BLaER1 (cell line): ENCODE data around the gene IFT20.

Source experiments
- H3K27ac ChIP-seq: shearing (Covaris generic); formaldehyde crosslinking; 2 replicates; pipeline ENCODE4 v1.8.1; 2022
- H3K27me3 ChIP-seq: shearing (Covaris generic); formaldehyde crosslinking; 2 replicates; pipeline ENCODE4 v1.8.1; 2022
- H3K36me3 ChIP-seq: shearing (Covaris generic); formaldehyde crosslinking; 2 replicates; pipeline ENCODE4 v1.8.1; 2022
- H3K4me1 ChIP-seq: shearing (Covaris generic); formaldehyde crosslinking; 2 replicates; pipeline ENCODE4 v1.8.1; 2022
- H3K4me2 ChIP-seq: shearing (Covaris generic); formaldehyde crosslinking; 2 replicates; pipeline ENCODE4 v1.8.1; 2022
- H3K4me3 ChIP-seq: shearing (Covaris generic); formaldehyde crosslinking; 2 replicates; pipeline ENCODE4 v1.8.1; 2022
- H3K9ac ChIP-seq: shearing (Covaris generic); formaldehyde crosslinking; 2 replicates; pipeline ENCODE4 v1.8.1; 2022
- H3K9me3 ChIP-seq: shearing (Covaris generic); formaldehyde crosslinking; 2 replicates; pipeline ENCODE4 v1.8.1; 2022
- H4K20me1 ChIP-seq: shearing (Covaris generic); formaldehyde crosslinking; 2 replicates; pipeline ENCODE4 v1.8.1; 2022
- Cebpa-rat ChIP-seq: shearing (Covaris generic); IDR thresholded peaks from 2 replicates; pipeline ENCODE4 v1.8.1; 2022

Gene IFT20

DNA sequence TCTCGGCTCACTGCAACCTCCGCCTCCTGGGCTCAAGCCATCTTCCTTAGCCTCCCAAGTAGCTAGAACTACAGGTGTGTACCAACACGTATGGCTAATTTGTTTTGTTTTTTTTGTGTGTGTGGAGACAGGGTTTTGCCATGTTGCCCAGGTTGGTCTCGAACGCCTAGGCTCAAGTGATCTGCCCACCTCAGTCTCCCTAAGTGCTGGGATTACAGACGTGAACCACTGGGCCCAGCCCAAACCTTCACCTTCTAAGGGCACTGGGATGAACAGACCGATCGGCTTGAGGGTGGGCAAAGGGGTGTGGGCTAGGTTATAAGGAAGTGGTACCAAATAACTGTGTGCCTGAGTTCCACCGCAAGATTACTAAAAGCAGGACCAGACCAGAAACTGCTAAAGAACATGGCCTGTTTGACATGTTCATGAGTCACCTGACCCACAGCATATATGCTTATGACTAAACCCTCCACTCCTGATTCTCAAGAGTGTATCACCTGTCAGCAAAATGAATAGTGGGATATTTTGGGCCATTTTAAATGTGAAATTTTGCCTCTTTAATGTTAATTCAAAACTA, 8.2 kb downstream of the IFT20 start:
- peaks cover 9% of the 10 kb centered on the region; the same call in 1 of the 2 replicates for H3K4me1 ChIP-seq
- H3K4me2 ChIP-seq = no peak overlapping the region
- no peak overlapping the region for H3K9ac ChIP-seq
- no peaks in the 10 kb centered on the region for H3K9me3 ChIP-seq
- H3K36me3 ChIP-seq = peaks cover 76% of the 10 kb centered on the region
- H3K27ac ChIP-seq = no peak overlapping the region
- TF ChIP-seq Cebpa-rat = no peak
- H4K20me1 ChIP-seq = peaks cover 89% of the 10 kb centered on the region
- H3K4me3 ChIP-seq = no peak overlapping the region
- no peaks in the 10 kb centered on the region for H3K27me3 ChIP-seq

DNA sequence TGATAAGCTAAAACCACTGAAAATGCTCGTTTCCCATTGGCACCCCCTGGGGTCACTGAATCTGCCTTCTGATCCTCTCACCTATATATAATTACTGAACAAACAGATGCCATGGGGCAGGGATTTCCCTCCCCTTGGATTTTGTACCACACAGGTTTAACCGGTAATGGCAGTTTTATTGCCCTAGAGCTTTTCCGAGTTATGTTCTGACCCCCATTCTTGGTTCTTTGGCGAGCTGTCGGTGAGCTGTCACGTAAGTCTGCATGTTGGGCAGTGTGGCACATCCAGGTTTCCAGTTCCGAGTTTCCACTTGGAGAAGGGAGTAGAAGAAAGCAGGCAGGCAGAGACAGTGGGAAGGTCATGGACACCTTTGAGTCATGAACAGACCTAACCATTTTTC, 9.2 kb downstream of the IFT20 start:
- Histone ChIP-seq H4K20me1 (peaks cover 89% of the 10 kb centered on the region), H3K4me2 (no peak overlapping the region), H3K4me1 (peaks cover 19% of the 10 kb centered on the region), H3K4me3 (no peak overlapping the region), H3K9ac (no peak overlapping the region), H3K27ac (no peak overlapping the region), H3K36me3 (peaks cover 72% of the 10 kb centered on the region), H3K9me3 (no peaks in the 10 kb centered on the region), H3K27me3 (no peaks in the 10 kb centered on the region)
- TF ChIP-seq Cebpa-rat = no peak

DNA sequence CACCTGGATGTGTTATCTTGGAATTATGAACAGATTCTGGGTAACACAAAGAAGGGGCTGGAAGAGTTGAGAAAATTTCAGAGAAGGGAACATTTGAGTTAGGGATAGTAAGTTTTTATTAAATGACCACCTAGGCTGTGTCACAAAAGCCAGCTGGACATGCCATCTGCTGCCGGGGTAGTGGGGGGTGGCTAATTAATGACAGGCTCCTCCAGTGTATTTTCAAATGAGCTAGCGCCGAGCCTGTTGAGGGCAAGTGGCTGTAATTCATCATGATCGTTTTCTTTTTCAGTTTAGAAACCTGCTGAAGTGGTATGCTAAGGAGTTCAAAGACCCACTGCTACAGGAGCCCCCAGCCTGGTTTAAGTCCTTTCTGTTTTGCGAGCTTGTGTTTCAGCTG, 10.1 kb downstream of the IFT20 start:
- Histone ChIP-seq H3K36me3 (peaks cover 65% of the 10 kb centered on the region), H3K27me3 (no peaks in the 10 kb centered on the region), H3K27ac (no peak overlapping the region), H3K9me3 (no peaks in the 10 kb centered on the region), H3K9ac (no peak overlapping the region), H3K4me3 (no peak overlapping the region), H3K4me2 (no peak overlapping the region), H3K4me1 (peaks cover 28% of the 10 kb centered on the region), H4K20me1 (peaks cover 89% of the 10 kb centered on the region)
- no peak for TF ChIP-seq Cebpa-rat

DNA sequence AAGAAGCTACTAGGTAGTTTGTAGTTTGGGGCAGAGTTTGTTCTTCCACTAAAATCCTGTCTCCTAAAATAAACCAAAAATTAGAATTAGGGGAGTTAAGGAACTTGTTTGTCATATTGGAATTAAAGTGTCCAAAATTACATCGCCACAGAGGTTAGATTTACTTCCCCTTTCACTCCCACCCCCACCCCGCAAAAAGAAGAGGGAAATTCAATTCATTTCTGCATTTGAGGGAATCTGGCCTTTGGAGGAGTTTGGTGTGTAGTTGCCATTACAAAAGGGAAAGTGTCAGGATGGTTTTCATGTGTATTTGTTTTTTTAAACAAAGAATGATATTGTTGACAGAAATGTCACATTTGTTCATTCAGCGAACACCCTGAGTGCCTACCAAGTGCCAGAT, 10.5 kb downstream of the IFT20 start:
- Histone ChIP-seq H3K4me2 (no peak overlapping the region), H4K20me1 (peaks cover 90% of the 10 kb centered on the region), H3K27me3 (no peaks in the 10 kb centered on the region), H3K9me3 (no peaks in the 10 kb centered on the region), H3K36me3 (peaks cover 62% of the 10 kb centered on the region), H3K27ac (no peak overlapping the region), H3K9ac (no peak overlapping the region), H3K4me1 (peaks cover 33% of the 10 kb centered on the region), H3K4me3 (no peak overlapping the region)
- no peak for TF ChIP-seq Cebpa-rat

DNA sequence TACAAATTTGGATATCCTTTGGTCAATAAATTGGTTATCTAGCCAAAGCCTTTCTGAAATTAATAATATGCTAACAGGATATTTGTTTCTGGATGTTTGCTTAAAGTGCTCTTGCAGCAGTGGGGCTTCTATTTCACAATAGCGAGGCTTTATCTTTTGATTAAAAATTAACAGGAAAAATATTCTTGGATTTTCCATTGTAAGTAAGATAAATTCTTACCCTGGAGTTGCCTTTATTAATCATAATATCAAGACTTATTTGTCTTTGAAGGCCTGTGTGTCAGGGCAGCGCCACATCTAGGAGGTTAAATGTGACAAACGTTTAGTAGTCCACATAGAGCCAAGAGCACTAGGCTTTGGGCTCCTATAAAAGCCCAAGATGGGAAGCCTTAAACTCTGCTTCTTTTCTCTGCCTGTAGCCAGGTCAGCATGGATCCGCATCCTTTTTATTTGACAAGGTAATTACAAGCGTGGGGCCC, 11.0 kb downstream of the IFT20 start:
- no peaks in the 10 kb centered on the region for H3K27me3 ChIP-seq
- no peak overlapping the region for H3K27ac ChIP-seq
- H3K9me3 ChIP-seq = no peaks in the 10 kb centered on the region
- no peak for TF ChIP-seq Cebpa-rat
- H3K4me1 ChIP-seq = peaks cover 34% of the 10 kb centered on the region
- H3K4me2 ChIP-seq = no peak overlapping the region
- no peak overlapping the region for H3K9ac ChIP-seq
- H3K4me3 ChIP-seq = no peak overlapping the region
- peaks cover 87% of the 10 kb centered on the region for H4K20me1 ChIP-seq
- H3K36me3 ChIP-seq = peaks cover 57% of the 10 kb centered on the region

DNA sequence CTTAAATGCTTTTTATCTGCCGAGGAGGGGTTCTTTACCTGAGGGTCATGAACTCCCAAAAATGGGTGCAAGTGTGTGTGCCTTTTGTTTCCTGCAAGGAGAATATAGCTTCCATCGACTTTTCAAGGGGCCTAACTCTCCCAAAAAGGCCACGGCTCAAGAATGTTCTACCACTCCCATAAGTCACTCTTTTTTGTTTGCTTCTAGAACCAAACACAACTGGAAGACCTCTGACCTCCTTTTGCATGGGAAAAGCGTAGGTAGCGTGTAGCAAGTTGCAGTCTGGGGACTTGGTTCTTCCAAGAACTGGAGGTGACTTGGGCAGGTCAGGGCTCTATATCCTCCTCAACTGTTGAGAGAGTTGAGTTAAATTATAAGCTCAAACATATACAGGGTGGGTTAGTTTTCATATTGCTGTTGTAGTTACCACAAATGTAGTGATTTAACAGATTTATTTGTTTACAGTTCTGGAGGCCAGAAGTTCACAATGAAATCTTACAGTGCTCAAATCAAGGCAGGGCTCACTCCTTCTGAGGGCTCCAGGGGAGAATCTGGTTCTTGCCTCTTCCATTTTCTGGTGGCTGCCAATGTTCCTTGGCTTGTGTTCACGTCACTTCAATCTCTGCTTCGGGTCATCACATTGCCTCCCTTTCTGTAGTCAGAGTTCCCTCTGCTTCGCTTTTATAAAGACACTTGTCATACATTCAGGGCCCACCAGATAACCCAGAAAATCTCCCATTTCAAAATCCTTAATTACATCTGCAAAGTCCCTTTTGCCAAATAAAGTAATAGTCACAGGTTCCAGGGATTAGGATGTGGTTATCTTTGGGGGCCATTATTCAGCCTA, 14.8 kb downstream of the IFT20 start:
- no peak for TF ChIP-seq Cebpa-rat
- H3K27ac ChIP-seq = peak overlapping the region; percentile 90; the same call in 1 of the 2 replicates
- peaks cover 53% of the 10 kb centered on the region for H4K20me1 ChIP-seq
- no peaks in the 10 kb centered on the region for H3K27me3 ChIP-seq
- peak overlapping the region; percentile 92 for H3K9ac ChIP-seq
- peaks cover 18% of the 10 kb centered on the region for H3K36me3 ChIP-seq
- H3K9me3 ChIP-seq = no peaks in the 10 kb centered on the region
- peak overlapping the region; percentile 88 for H3K4me2 ChIP-seq
- H3K4me1 ChIP-seq = peaks cover 47% of the 10 kb centered on the region
- H3K4me3 ChIP-seq = peak overlapping the region; percentile 79

DNA sequence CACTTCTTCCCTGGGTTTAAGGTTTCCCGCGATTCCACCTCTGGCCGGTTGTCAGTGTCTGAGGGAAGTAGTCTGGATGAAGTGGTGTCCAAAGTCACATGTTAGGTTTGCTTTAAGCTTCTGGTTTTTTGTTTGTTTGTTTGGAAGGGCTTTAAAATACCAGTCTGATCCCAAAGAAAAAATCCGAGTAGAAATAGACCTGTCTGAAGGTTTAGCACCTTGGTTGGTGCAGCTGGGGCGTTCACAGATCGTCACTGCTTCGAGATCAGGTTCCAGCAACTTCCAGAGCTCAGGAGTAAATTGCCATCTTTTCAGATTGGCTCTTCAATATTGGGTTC, 15.7 kb downstream of the IFT20 start:
- Histone ChIP-seq H3K4me1 (peaks cover 45% of the 10 kb centered on the region), H3K4me3 (peak overlapping the region; percentile 79), H3K36me3 (peaks cover 12% of the 10 kb centered on the region; the same call in 1 of the 2 replicates), H3K27ac (peak overlapping the region; percentile 90), H3K4me2 (peak overlapping the region; percentile 88), H3K27me3 (no peaks in the 10 kb centered on the region), H3K9me3 (no peaks in the 10 kb centered on the region), H3K9ac (peak overlapping the region; percentile 92), H4K20me1 (peaks cover 44% of the 10 kb centered on the region)
- TF ChIP-seq Cebpa-rat = no peak

DNA sequence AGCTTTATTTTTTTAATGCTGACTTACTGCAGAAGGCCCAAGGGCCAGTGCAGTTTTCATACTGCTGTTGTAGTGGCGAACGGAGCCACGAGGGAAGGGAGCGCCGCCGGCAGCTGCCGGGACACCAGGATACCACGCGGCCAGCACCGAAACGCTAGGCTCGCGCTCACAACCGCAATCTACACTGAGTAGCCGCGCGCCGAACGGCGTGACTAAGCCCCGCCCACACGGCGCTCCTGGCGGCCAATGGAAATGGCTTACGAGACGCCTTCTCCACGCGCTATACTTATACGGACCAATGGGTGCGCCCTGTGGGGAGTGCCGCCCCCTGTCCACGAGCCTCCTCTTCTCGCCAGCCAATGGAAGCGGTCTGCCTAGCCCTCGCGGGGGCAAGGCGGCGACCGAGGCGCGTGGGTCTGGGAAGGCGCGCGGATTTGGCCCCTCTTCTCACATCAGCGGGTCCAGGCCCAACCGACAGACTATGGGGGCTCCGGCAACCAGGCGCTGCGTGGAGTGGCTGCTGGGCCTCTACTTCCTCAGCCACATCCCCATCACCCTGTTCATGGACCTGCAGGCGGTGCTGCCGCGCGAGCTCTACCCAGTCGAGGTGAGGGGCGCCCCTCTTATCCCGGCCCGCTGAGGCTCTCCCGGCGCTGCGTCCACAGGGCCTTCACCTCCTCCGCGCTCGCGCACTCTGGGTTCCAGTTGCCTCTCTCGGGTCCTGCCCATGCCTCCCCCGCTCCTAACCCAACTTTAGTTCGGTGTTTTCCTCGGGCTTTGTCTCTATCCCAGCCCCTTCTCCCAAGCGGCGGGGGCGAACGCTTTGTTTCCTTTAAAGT, 16.3 kb downstream of the IFT20 start, which contains the start of gene TMEM97:
Gene TMEM97, plus strand, starts transcription at position 442 of the 839 bp plus-strand sequence. Its CDS starts 40 bp downstream, at position 482.
- Histone ChIP-seq H3K4me2 (peak within 1 kb of the TSS; percentile 88), H3K4me3 (peak within 1 kb of the TSS; percentile 79), H3K27me3 (no peaks in the 10 kb centered on the region), H3K9me3 (no peaks in the 10 kb centered on the region), H3K27ac (peak within 1 kb of the TSS; percentile 90), H3K36me3 (peaks cover 12% of the 10 kb centered on the region; the same call in 1 of the 2 replicates), H3K9ac (peak within 1 kb of the TSS; percentile 92), H4K20me1 (peaks cover 38% of the 10 kb centered on the region), H3K4me1 (peaks cover 42% of the 10 kb centered on the region)
- TF ChIP-seq Cebpa-rat = no peak

DNA sequence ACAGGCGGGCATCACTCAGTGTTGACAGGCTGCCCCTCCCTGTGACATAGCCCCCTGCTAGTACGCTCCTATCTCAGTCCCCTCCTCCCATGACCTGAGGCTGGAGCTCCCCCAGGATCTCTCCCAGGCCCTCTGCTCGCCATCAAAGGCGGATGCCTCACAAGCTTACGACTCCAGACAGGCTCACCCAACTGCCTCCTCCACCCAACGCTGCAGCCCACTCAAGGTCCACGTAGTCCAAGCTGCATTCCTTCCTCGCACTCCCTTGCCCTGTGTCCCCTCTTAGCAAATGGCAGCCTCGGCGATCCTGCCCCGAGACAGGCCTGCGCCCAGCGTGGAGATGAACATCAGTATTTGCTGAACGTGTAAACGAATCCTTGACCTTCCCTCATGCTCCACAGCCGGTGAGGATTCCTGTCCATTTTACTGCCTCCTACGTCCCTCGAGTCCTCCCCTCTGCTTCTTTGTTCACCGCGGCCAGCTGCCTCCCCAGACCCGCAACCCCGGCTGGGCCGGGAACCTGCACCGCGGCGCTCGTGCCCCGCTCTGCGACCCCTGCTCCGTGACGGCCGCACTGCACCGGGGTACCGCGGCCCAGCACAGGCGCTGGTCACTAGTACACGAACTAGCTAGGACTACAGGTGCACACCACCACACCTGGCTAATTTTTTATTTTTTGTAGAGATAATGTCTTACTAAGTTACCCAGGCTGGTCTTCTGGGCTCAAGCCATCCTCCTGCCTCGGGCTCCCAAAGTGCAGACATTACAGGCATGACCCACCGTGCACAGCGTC, 17.1 kb downstream of the IFT20 start:
- peaks cover 30% of the 10 kb centered on the region for H4K20me1 ChIP-seq
- TF ChIP-seq Cebpa-rat = no peak
- no peaks in the 10 kb centered on the region for H3K27me3 ChIP-seq
- H3K36me3 ChIP-seq = peaks cover 12% of the 10 kb centered on the region; the same call in 1 of the 2 replicates
- no peaks in the 10 kb centered on the region for H3K9me3 ChIP-seq
- peaks cover 42% of the 10 kb centered on the region for H3K4me1 ChIP-seq
- H3K27ac ChIP-seq = peak overlapping the region; percentile 72
- peak overlapping the region; percentile 80 for H3K9ac ChIP-seq
- peak overlapping the region; percentile 79 for H3K4me3 ChIP-seq
- peak overlapping the region; percentile 88 for H3K4me2 ChIP-seq
